ENCODE results near the gene NLRP10.
A peak's percentile ranks its signal among the peaks of the same experiment; 100 is the strongest.

NLRP10 gene

DNA sequence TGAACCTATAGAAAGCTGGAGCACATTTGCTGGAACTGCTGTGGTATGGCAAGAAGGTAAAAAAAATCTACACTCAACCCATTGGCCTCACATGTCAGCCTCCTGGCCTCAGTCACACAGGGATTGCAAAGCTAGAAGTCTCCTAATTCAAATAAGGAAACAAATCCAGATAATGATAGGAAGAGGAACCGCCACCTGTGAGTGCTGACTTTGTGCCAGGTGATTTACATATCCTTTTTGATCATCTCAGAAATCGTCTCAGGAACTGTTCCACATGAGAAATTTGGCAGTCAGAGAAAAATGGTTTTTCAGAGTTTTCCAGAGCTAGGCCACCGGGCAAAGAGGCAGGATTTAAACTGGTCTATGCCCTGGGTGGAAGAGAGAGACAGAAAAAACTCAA, 986 bp downstream of the NLRP10 start:
- Histone ChIP-seq H2BK5ac (ENCODE audit: low read length) (no peak overlapping the region), H3K4me1 (ENCODE audit: control insufficient read depth in 2 of 2, insufficient read depth in 1 of 2, low read depth in 1 of 2, low read length in 2 of 2) (no peaks in the 10 kb centered on the region), H3K4me2 (ENCODE audit: insufficient read depth, low read length, poor library complexity, severe bottlenecking) (no peak overlapping the region), H3K36me3 (replicated peaks in 1 of 2; ENCODE audit: control insufficient read depth in 2 of 2, insufficient read depth in 2 of 2, low read length in 2 of 2) (no peaks in the 10 kb centered on the region), H2BK120ac (ENCODE audit: low read depth, low read length) (no peak overlapping the region), H3K23ac (ENCODE audit: low read depth, low read length, poor library complexity) (no peak overlapping the region), H2BK15ac (ENCODE audit: low read length) (no peak overlapping the region), H3K4ac (ENCODE audit: low read length) (no peak overlapping the region), H3K27ac (replicated peaks; ENCODE audit: low read length) (no peak overlapping the region), H2AK5ac (ENCODE audit: low read depth, low read length) (no peak overlapping the region), H4K8ac (ENCODE audit: low read depth, low read length) (no peak overlapping the region), H3K79me1 (ENCODE audit: low read depth, low read length) (no peaks in the 10 kb centered on the region), H3K27me3 (ENCODE audit: control insufficient read depth in 3 of 3, insufficient read depth in 3 of 3, low read depth in 1 of 3, low read length in 3 of 3) (peaks cover 0 to 24% (median 0%) of the 10 kb centered on the region in 3 experiments), H2BK12ac (ENCODE audit: low read length) (no peak overlapping the region), H3K18ac (ENCODE audit: low read length) (no peak overlapping the region), H4K91ac (ENCODE audit: low read depth, low read length, poor library complexity) (no peak overlapping the region), H3K14ac (ENCODE audit: low read length) (no peak overlapping the region), H2AFZ (ENCODE audit: low read length) (no peak overlapping the region), H3K9me3 (replicated peaks in 1 of 2; ENCODE audit: control insufficient read depth in 2 of 2, insufficient read depth in 1 of 2, low read depth in 1 of 2, low read length in 2 of 2) (peaks cover 3% of the 10 kb centered on the region in 2 donors), H3K4me3 (ENCODE audit: low read length in 2 of 2) (no peak overlapping the region), H3K9ac (ENCODE audit: low read depth, low read length, poor library complexity) (no peak overlapping the region)
- no CpG with 5 or more reads among the region's 3 CpGs for WGBS, 2 donors (ENCODE audit: extremely low coverage in 2 of 2, insufficient read length in 2 of 2, insufficient replicate concordance in 1 of 2)
- no peak for DNase-seq (ENCODE audit: low spot score)

DNA sequence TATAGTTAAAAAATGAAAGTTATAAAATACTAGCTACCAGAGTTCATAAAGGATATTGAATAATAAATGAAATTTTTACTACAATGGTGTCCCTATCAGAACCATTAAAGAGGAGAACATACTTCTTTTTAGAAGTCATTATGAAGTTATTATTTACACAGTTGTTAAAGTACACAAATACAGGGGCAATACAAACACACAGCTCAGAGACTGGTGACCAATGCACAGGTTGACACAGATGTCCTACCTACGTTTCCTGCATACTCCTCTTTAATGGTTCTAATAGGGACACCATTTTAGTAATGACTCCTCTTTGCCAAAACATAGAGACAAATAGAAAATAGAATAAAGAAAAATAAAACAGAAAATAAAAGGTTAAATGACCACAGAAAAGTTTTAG, 10.1 kb downstream of the NLRP10 start:
- no peaks in the 10 kb centered on the region for H3K9me3 ChIP-seq (replicated peaks in 1 of 2; ENCODE audit: control insufficient read depth in 2 of 2, insufficient read depth in 1 of 2, low read depth in 1 of 2, low read length in 2 of 2)
- no peaks in the 10 kb centered on the region for H3K4me1 ChIP-seq (ENCODE audit: control insufficient read depth in 2 of 2, insufficient read depth in 1 of 2, low read depth in 1 of 2, low read length in 2 of 2)
- H2AK5ac ChIP-seq (ENCODE audit: low read depth, low read length) = no peak overlapping the region
- no peak for DNase-seq (ENCODE audit: low spot score)
- no peaks in the 10 kb centered on the region for H3K27me3 ChIP-seq (ENCODE audit: control insufficient read depth in 3 of 3, insufficient read depth in 3 of 3, low read depth in 1 of 3, low read length in 3 of 3)
- H2BK120ac ChIP-seq (ENCODE audit: low read depth, low read length) = no peak overlapping the region
- no peak overlapping the region for H3K18ac ChIP-seq (ENCODE audit: low read length)
- H2BK12ac ChIP-seq (ENCODE audit: low read length) = no peak overlapping the region
- no CpG with 5 or more reads among the region's 1 CpG for WGBS, 2 donors (ENCODE audit: extremely low coverage in 2 of 2, insufficient read length in 2 of 2, insufficient replicate concordance in 1 of 2)
- no peaks in the 10 kb centered on the region for H3K36me3 ChIP-seq (replicated peaks in 1 of 2; ENCODE audit: control insufficient read depth in 2 of 2, insufficient read depth in 2 of 2, low read length in 2 of 2)
- no peak overlapping the region for H2BK15ac ChIP-seq (ENCODE audit: low read length)
- H3K23ac ChIP-seq (ENCODE audit: low read depth, low read length, poor library complexity) = no peak overlapping the region
- no peak overlapping the region for H2BK5ac ChIP-seq (ENCODE audit: low read length)
- no peak overlapping the region for H3K14ac ChIP-seq (ENCODE audit: low read length)
- no peak overlapping the region for H3K4ac ChIP-seq (ENCODE audit: low read length)
- H3K4me3 ChIP-seq (ENCODE audit: low read length in 2 of 2) = no peak overlapping the region
- H3K9ac ChIP-seq (ENCODE audit: low read depth, low read length, poor library complexity) = no peak overlapping the region
- H2AFZ ChIP-seq (ENCODE audit: low read length) = no peak overlapping the region
- no peak overlapping the region for H3K4me2 ChIP-seq (ENCODE audit: insufficient read depth, low read length, poor library complexity, severe bottlenecking)
- H3K27ac ChIP-seq (replicated peaks; ENCODE audit: low read length) = no peak overlapping the region
- no peak overlapping the region for H4K8ac ChIP-seq (ENCODE audit: low read depth, low read length)
- H4K91ac ChIP-seq (ENCODE audit: low read depth, low read length, poor library complexity) = no peak overlapping the region
- no peaks in the 10 kb centered on the region for H3K79me1 ChIP-seq (ENCODE audit: low read depth, low read length)

DNA sequence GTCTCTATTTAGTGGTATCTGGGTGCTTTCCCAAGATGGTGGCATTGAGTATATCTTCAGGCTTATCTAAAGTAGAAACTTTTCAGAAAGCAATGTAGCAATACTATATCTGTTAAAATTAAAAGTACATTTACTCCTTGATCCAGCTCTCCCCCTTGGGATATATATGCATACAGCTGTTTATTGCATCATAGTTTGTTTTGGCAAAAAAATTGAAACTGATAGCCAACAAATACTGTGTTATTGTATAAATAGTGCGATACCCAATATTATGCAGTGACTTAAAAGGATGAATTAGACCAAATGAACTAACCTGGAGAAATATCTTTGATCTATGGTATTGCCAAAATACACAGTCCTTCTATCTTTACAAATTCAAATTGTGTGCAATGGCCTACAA, 15.3 kb downstream of the NLRP10 start:
- H2BK5ac ChIP-seq (ENCODE audit: low read length) = no peak overlapping the region
- H3K36me3 ChIP-seq (replicated peaks in 1 of 2; ENCODE audit: control insufficient read depth in 2 of 2, insufficient read depth in 2 of 2, low read length in 2 of 2) = no peaks in the 10 kb centered on the region
- no peak for DNase-seq (ENCODE audit: low spot score)
- H4K91ac ChIP-seq (ENCODE audit: low read depth, low read length, poor library complexity) = no peak overlapping the region
- H3K14ac ChIP-seq (ENCODE audit: low read length) = no peak overlapping the region
- peaks cover under 1 to 3% of the 10 kb centered on the region in 2 donors for H3K9me3 ChIP-seq (replicated peaks in 1 of 2; ENCODE audit: control insufficient read depth in 2 of 2, insufficient read depth in 1 of 2, low read depth in 1 of 2, low read length in 2 of 2)
- H3K18ac ChIP-seq (ENCODE audit: low read length) = no peak overlapping the region
- H3K4me3 ChIP-seq (ENCODE audit: low read length in 2 of 2) = no peak overlapping the region
- no peak overlapping the region for H2BK15ac ChIP-seq (ENCODE audit: low read length)
- no peaks in the 10 kb centered on the region for H3K79me1 ChIP-seq (ENCODE audit: low read depth, low read length)
- H3K27ac ChIP-seq (replicated peaks; ENCODE audit: low read length) = no peak overlapping the region
- no peak overlapping the region for H2BK120ac ChIP-seq (ENCODE audit: low read depth, low read length)
- peak overlapping the region; percentile 4 for H3K4me2 ChIP-seq (ENCODE audit: insufficient read depth, low read length, poor library complexity, severe bottlenecking)
- peaks cover 0 to 13% (median 0%) of the 10 kb centered on the region in 3 experiments for H3K27me3 ChIP-seq (ENCODE audit: control insufficient read depth in 3 of 3, insufficient read depth in 3 of 3, low read depth in 1 of 3, low read length in 3 of 3)
- H2AFZ ChIP-seq (ENCODE audit: low read length) = no peak overlapping the region
- H4K8ac ChIP-seq (ENCODE audit: low read depth, low read length) = no peak overlapping the region
- no peaks in the 10 kb centered on the region for H3K4me1 ChIP-seq (ENCODE audit: control insufficient read depth in 2 of 2, insufficient read depth in 1 of 2, low read depth in 1 of 2, low read length in 2 of 2)
- no peak overlapping the region for H2AK5ac ChIP-seq (ENCODE audit: low read depth, low read length)
- no CpG with 5 or more reads among the region's 1 CpG for WGBS, 2 donors (ENCODE audit: extremely low coverage in 2 of 2, insufficient read length in 2 of 2, insufficient replicate concordance in 1 of 2)
- no peak overlapping the region for H3K9ac ChIP-seq (ENCODE audit: low read depth, low read length, poor library complexity)
- H3K23ac ChIP-seq (ENCODE audit: low read depth, low read length, poor library complexity) = no peak overlapping the region
- H2BK12ac ChIP-seq (ENCODE audit: low read length) = no peak overlapping the region
- no peak overlapping the region for H3K4ac ChIP-seq (ENCODE audit: low read length)

DNA sequence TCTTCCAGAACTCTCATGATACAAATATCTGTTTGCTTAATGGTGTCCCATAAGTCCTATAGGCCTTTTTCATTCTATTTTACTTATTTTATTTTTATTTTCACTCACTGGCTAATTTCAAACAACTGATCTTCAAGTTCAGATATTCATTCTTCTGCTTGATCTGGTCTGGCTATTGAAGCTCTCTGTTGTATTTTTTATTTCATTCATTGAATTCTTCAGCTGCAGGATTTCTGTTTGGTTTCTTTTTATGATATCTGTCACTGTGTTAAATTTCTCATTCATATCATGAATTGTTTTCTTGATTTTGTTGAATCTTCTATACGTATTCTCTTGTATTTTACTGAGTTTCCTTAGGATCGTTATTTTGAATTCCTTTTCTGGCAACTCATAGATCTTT, 21.1 kb downstream of the NLRP10 start:
- no peaks in the 10 kb centered on the region for H3K79me1 ChIP-seq (ENCODE audit: low read depth, low read length)
- no peak overlapping the region for H4K8ac ChIP-seq (ENCODE audit: low read depth, low read length)
- no peak overlapping the region for H2BK120ac ChIP-seq (ENCODE audit: low read depth, low read length)
- H3K27me3 ChIP-seq (ENCODE audit: control insufficient read depth in 3 of 3, insufficient read depth in 3 of 3, low read depth in 1 of 3, low read length in 3 of 3) = peaks cover 0 to 29% (median 0%) of the 10 kb centered on the region in 3 experiments
- no peak overlapping the region for H3K4me2 ChIP-seq (ENCODE audit: insufficient read depth, low read length, poor library complexity, severe bottlenecking)
- H2AFZ ChIP-seq (ENCODE audit: low read length) = no peak overlapping the region
- H3K18ac ChIP-seq (ENCODE audit: low read length) = no peak overlapping the region
- H2BK5ac ChIP-seq (ENCODE audit: low read length) = no peak overlapping the region
- H4K91ac ChIP-seq (ENCODE audit: low read depth, low read length, poor library complexity) = no peak overlapping the region
- H3K4me3 ChIP-seq (ENCODE audit: low read length in 2 of 2) = no peak overlapping the region
- H3K9me3 ChIP-seq (replicated peaks in 1 of 2; ENCODE audit: control insufficient read depth in 2 of 2, insufficient read depth in 1 of 2, low read depth in 1 of 2, low read length in 2 of 2) = peaks cover 5 to 11% of the 10 kb centered on the region in 2 donors
- no peak overlapping the region for H3K14ac ChIP-seq (ENCODE audit: low read length)
- H3K9ac ChIP-seq (ENCODE audit: low read depth, low read length, poor library complexity) = no peak overlapping the region
- no peak overlapping the region for H2AK5ac ChIP-seq (ENCODE audit: low read depth, low read length)
- no peak for DNase-seq (ENCODE audit: low spot score)
- no peaks in the 10 kb centered on the region for H3K36me3 ChIP-seq (replicated peaks in 1 of 2; ENCODE audit: control insufficient read depth in 2 of 2, insufficient read depth in 2 of 2, low read length in 2 of 2)
- H3K4me1 ChIP-seq (ENCODE audit: control insufficient read depth in 2 of 2, insufficient read depth in 1 of 2, low read depth in 1 of 2, low read length in 2 of 2) = no peaks in the 10 kb centered on the region
- H3K4ac ChIP-seq (ENCODE audit: low read length) = no peak overlapping the region
- H2BK15ac ChIP-seq (ENCODE audit: low read length) = no peak overlapping the region
- H3K23ac ChIP-seq (ENCODE audit: low read depth, low read length, poor library complexity) = no peak overlapping the region
- no CpG with 5 or more reads among the region's 2 CpGs for WGBS, 2 donors (ENCODE audit: extremely low coverage in 2 of 2, insufficient read length in 2 of 2, insufficient replicate concordance in 1 of 2)
- H3K27ac ChIP-seq (replicated peaks; ENCODE audit: low read length) = no peak overlapping the region
- no peak overlapping the region for H2BK12ac ChIP-seq (ENCODE audit: low read length)
